DND-41 (cell line): ENCODE results near the gene KIF20A.
"Not testable (repeated sequence)": the region's sequence is repeated elsewhere in the genome, so short reads cannot be mapped to it uniquely, and the experiment has no call there.

Experiments
- ATAC-seq: fragments of 200-7000 bp; cut with Tn5 transposase; 3 replicates; pipeline ENCODE4 v1.9.1; 2021; ENCODE audit warnings: low read depth; ENCODE audit not compliant: insufficient read depth
- DNase-seq: peaks from one replicate; pipeline ENCODE4 v3.0.0-alpha.2; 2020
- H2AFZ ChIP-seq: 2 replicates; pipeline ENCODE4 v1.6.0; 2012; ENCODE audit warnings: low read depth, low read length
- H3K27ac ChIP-seq: 2 replicates; pipeline ENCODE4 v1.5.1; 2012; ENCODE audit warnings: low read length, inconsistent platforms
- H3K27me3 ChIP-seq: fragments of 200-600 bp; sonication (generic); 2 replicates; pipeline ENCODE4 v1.6.0; 2012; ENCODE audit warnings: low read length, mild to moderate bottlenecking, inconsistent platforms; ENCODE audit not compliant: insufficient read depth, poor library complexity
- H3K36me3 ChIP-seq: 2 replicates; pipeline ENCODE4 v1.5.1; 2012; ENCODE audit warnings: low read length, inconsistent platforms; ENCODE audit not compliant: insufficient read depth
- H3K4me1 ChIP-seq: 2 replicates; pipeline ENCODE4 v1.5.1; 2012; ENCODE audit warnings: mild to moderate bottlenecking, low read length; ENCODE audit not compliant: insufficient read depth
- H3K4me2 ChIP-seq: 2 replicates; pipeline ENCODE4 v1.6.0; 2012; ENCODE audit warnings: mild to moderate bottlenecking, moderate library complexity, low read length, inconsistent platforms; ENCODE audit not compliant: insufficient read depth
- H3K4me3 ChIP-seq, 2 experiments: fragments of 200-600 bp in 1 of 2; shearing (Covaris generic) in 1 of 2; 2 replicates each; pipeline ENCODE4 v1.5.1; 2012 to 2016; ENCODE audit warnings: inconsistent platforms in 2 of 2, low read length in 2 of 2, mild to moderate bottlenecking in 2 of 2, low read depth in 1 of 2, moderate library complexity in 1 of 2
- H3K79me2 ChIP-seq: 2 replicates; pipeline ENCODE4 v1.6.0; 2012; ENCODE audit warnings: low read length, inconsistent platforms; ENCODE audit not compliant: insufficient read depth
- H3K9ac ChIP-seq: 2 replicates; pipeline ENCODE4 v1.6.0; 2012; ENCODE audit warnings: low read depth, mild to moderate bottlenecking, inconsistent platforms, low read length, moderate library complexity
- H3K9me3 ChIP-seq: 2 replicates; pipeline ENCODE4 v1.5.1; 2012; ENCODE audit warnings: low read length, moderate library complexity, mild to moderate bottlenecking, inconsistent platforms; ENCODE audit not compliant: insufficient read depth, severe bottlenecking
- H4K20me1 ChIP-seq: 2 replicates; pipeline ENCODE4 v1.6.0; 2012; ENCODE audit warnings: low read length; ENCODE audit not compliant: insufficient read depth
- CTCF ChIP-seq: IDR thresholded peaks from 2 replicates; pipeline ENCODE4 v1.5.1; 2012; ENCODE audit warnings: borderline replicate concordance, low read length, moderate library complexity, mild to moderate bottlenecking; ENCODE audit not compliant: poor library complexity, severe bottlenecking; ENCODE audit errors: extremely low read depth
- EZH2 ChIP-seq: IDR thresholded peaks from 3 replicates; pipeline ENCODE4 v1.6.1; 2012; ENCODE audit warnings: borderline replicate concordance, low read depth, mild to moderate bottlenecking, moderate library complexity, low read length, inconsistent platforms; ENCODE audit not compliant: severe bottlenecking

KIF20A gene

GRCh38 chr5:138182808-138183207 lies 3.9 kb downstream of the KIF20A start:
- Histone ChIP-seq H3K27ac (no peak overlapping the region), H4K20me1 (peaks cover 11% of the 10 kb centered on the region; the same call in 1 of the 2 replicates), H3K4me3 (no peak overlapping the region), H3K79me2 (peaks cover 38% of the 10 kb centered on the region), H3K9ac (no peak overlapping the region), H3K4me1 (peaks cover 20% of the 10 kb centered on the region), H3K9me3 (no peaks in the 10 kb centered on the region), H3K36me3 (peaks cover 71% of the 10 kb centered on the region), H3K27me3 (no peaks in the 10 kb centered on the region), H2AFZ (no peak overlapping the region), H3K4me2 (no peak overlapping the region)
- no peak for ATAC-seq
- TF ChIP-seq CTCF (no peak), EZH2 (no peak)
- DNase-seq = no peak

- Histone ChIP-seq H3K4me1 (peaks cover 5% of the 10 kb centered on the region), H3K9me3 (no peaks in the 10 kb centered on the region), H4K20me1 (peaks cover 11% of the 10 kb centered on the region; the same call in 1 of the 2 replicates), H2AFZ (no peak overlapping the region), H3K4me2 (no peak overlapping the region), H3K27ac (no peak overlapping the region), H3K79me2 (peaks cover 11% of the 10 kb centered on the region), H3K36me3 (peaks cover 97% of the 10 kb centered on the region), H3K9ac (no peak overlapping the region), H3K27me3 (no peaks in the 10 kb centered on the region), H3K4me3 (no peak overlapping the region)
- ATAC-seq (no peak), DNase-seq (no peak)
- TF ChIP-seq CTCF (no peak), EZH2 (no peak)
Observed at GRCh38 chr5:138186002-138186447, 7.1 kb downstream of the KIF20A start.

GRCh38 chr5:138188626-138189025 lies 9.7 kb downstream of the KIF20A start:
- ATAC-seq (no peak), DNase-seq (no peak)
- Histone ChIP-seq H3K79me2 (no peaks in the 10 kb centered on the region; the same call in 1 of the 2 replicates), H4K20me1 (peaks cover 2% of the 10 kb centered on the region; the same call in 1 of the 2 replicates), H3K27me3 (no peaks in the 10 kb centered on the region), H3K36me3 (peaks cover 93% of the 10 kb centered on the region), H3K9ac (no peak overlapping the region), H3K4me2 (no peak overlapping the region), H3K9me3 (no peaks in the 10 kb centered on the region), H3K27ac (no peak overlapping the region), H2AFZ (no peak overlapping the region), H3K4me1 (no peaks in the 10 kb centered on the region), H3K4me3 (no peak overlapping the region)
- no peak for TF ChIP-seq EZH2
- TF ChIP-seq CTCF = no peak

GRCh38 chr5:138192826-138193225 lies 13.9 kb downstream of the KIF20A start:
- TF ChIP-seq CTCF = no peak
- no peaks in the 10 kb centered on the region for H3K27me3 ChIP-seq
- H3K36me3 ChIP-seq = peaks cover 74% of the 10 kb centered on the region

GRCh38 chr5:138193859-138194258 lies 14.9 kb downstream of the KIF20A start:
- H4K20me1 ChIP-seq, H3K27ac ChIP-seq, ATAC-seq, H3K4me1 ChIP-seq, H3K4me2 ChIP-seq, H3K79me2 ChIP-seq, H3K4me3 ChIP-seq, H2AFZ ChIP-seq, DNase-seq, H3K9me3 ChIP-seq, H3K27me3 ChIP-seq, H3K9ac ChIP-seq: not testable (repeated sequence)
- H3K36me3 ChIP-seq = peaks cover 74% of the 10 kb centered on the region

More at GRCh38 chr5:138192826-138193225, 13.9 kb downstream of the KIF20A start:
- Histone ChIP-seq H3K4me1 (no peaks in the 10 kb centered on the region), H4K20me1 (no peaks in the 10 kb centered on the region), H3K4me3 (no peak overlapping the region), H2AFZ (no peak overlapping the region), H3K9me3 (no peaks in the 10 kb centered on the region), H3K27ac (no peak overlapping the region), H3K9ac (no peak overlapping the region), H3K79me2 (no peaks in the 10 kb centered on the region), H3K4me2 (no peak overlapping the region)
- no peak for ATAC-seq
- DNase-seq = no peak
